A673 (cell line): ENCODE results near the gene REN.

Experiments used
- CTCF ChIP-seq: fragments of 300-800, 200-600 bp; sonication (generic); conservative IDR thresholded peaks from 2 replicates; pipeline ENCODE4 v1.5.1; 2017; ENCODE audit warnings: low read depth, mild to moderate bottlenecking, antibody characterized with exemption, low read length, moderate library complexity, mixed read lengths
- EZH2 ChIP-seq: fragments of 200-600 bp; sonication (generic); IDR thresholded peaks from 2 replicates; pipeline ENCODE4 v1.6.1; 2017; ENCODE audit warnings: borderline replicate concordance, low read depth, mild to moderate bottlenecking, mixed read lengths, antibody characterized with exemption, low read length; ENCODE audit not compliant: poor library complexity, severe bottlenecking

GRCh38 chr1:204127597-204128242 lies 38.4 kb downstream of the REN start:
- peak; percentile 96 for TF ChIP-seq CTCF
- no peak for TF ChIP-seq EZH2
